Smooth muscle cell of the brain vasculature (primary cell): ENCODE data around the gene TKFC.

ENCODE experiments used
- DNase-seq: peaks from one replicate; pipeline ENCODE4 v3.0.0-alpha.2; 2012; ENCODE audit warnings: low read depth, low spot score

TKFC gene

GRCh38 chr11:61325649-61326414 lies 7.2 kb upstream of the TKFC start:
- no peak for DNase-seq

GRCh38 chr11:61327669-61328071 lies 5.4 kb upstream of the TKFC start:
- no peak for DNase-seq

DNA sequence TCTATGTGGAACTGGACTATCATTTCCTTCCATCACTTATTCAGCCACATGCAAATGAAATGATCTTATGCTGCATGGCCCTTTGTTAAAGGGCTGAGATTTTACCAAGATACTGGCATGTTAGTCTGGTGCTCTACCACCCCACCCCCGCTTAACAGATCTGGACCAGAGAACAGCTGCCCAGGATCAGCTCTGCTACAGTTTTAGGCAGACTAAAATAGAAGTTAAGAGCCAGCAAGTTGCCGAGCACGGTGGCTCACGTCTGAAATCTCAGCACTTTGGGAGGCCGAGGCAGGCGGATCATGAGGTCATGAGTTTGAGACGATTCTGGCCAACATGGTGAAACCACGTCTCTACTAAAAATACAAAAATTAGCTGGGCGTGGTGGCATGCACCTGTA lies 4.7 kb upstream of the TKFC start:
- DNase-seq: no peak

- no peak for DNase-seq
Measured at GRCh38 chr11:61329871-61330270, 3.2 kb upstream of the TKFC start.

GRCh38 chr11:61331651-61332050 lies 1.4 kb upstream of the TKFC start:
- DNase-seq: no peak

GRCh38 chr11:61332281-61332796 lies 689 bp upstream of the TKFC start:
- DNase-seq: no peak

- DNase-seq: no peak
Measured at GRCh38 chr11:61333550-61334433, 764 bp downstream of the TKFC start.

GRCh38 chr11:61334434-61335354 lies 1.7 kb downstream of the TKFC start:
- no peak for DNase-seq

DNA sequence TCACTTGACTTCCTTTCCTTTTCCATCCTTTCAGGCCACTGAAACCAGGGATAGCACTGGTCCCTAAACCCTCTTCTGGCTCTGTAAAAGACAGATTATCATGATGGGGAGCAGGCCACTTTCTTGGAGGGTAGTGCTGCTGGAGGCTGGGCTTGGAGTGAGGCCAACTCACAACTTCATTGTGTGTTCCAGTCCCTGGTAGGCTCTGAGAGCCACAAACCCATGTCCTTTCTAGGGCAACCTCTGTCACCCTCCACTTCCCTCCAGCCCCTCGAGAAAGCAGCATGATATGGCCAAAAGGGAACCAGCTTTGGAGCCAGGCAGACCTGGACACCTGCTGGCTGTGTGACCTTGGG lies 2.3 kb downstream of the TKFC start:
- no peak for DNase-seq

DNA sequence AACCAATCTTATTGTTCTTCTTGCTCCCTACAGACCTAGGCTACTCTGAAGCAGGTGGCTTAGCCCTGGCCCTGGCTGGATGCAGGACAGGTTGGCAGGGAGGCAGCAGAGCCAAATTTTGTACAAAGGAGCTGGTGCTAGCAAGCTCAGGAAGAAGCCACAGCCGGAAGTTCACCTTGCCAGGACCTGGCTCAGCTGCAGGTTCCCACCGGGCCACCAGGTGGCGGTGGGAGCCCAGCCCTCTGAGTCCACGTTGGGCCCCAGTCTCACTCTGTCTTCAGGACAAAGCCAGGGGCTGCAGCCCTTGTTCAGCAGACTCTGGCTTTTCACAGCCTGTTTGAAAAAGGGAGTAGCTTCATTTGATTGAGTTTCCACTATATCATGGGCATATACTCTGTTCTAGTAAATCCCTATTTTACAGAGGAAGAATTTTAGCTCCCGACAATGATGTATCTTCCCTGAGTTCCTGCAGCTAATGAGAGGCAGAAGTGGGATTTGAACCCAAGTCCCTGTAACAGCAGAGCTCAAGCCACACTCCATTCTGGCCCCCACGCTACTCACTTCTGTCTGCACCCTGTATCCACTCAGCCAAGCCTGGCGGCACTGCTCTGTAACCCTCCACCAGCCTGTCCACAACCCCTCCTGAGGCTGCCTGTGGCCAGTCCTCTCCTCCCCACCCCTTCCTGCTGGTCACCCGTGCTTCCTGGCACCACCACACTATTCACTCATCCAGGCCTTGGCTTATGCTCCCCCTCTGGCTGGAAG lies 3.3 kb downstream of the TKFC start:
- DNase-seq: peak; percentile 58

DNA sequence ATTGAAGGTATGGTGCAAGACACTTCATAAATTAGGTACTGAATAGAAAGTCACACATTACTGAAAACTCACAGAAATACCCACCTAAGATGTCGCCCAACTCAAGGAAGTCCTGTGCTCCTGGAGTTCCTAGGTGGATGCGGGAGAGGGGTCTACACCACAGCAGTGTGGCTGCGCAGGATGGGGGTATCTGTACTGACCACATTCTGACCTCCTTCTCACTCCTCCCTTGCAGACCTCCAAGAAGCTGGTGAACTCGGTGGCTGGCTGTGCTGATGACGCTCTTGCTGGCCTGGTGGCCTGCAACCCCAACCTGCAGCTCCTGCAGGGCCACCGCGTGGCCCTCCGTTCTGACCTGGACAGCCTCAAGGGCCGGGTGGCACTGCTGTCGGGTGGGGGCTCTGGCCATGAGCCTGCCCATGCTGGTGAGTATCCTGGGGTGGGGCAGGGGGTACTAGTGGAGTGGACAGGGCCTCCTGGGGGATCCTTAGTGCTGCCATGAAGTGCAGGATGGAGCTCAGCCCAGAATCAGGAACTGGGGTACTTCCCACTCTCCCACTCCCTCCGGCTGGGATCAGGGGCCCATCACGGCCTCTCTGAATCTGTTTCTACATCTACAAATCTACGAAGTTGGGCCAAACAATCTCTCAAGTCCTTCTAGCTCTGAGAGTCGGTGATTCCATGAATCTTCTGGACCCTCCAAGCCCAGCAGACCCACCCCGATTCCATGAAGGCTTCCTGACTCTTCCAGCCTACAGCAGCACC lies 4.9 kb downstream of the TKFC start:
- no peak for DNase-seq

DNA sequence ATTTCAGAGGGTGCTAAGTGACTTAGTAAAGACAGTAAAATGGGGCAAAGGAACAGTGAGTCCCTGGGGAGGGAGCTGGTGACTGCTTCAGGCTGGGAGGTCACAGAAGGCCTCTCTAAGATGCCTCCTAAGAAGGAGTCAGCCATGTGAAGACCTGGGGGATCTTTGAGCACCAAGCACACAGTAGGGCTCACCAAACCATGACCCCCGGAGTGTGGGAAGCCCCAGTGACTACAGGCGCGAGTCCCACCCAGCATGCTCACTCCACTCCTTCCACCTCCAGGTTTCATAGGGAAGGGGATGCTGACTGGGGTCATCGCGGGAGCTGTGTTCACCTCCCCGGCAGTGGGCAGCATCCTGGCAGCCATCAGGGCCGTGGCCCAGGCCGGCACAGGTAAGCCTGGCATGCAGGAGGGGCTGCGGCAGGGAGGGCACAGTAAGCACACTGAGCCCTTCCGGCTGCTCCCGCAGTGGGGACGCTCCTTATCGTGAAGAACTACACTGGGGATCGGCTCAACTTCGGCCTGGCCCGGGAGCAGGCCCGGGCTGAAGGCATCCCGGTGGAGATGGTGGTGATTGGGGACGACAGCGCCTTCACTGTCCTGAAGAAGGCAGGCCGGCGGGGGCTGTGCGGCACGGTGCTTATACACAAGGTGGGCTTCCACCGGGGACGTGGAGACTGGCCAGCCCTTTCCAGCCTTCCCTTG lies 5.9 kb downstream of the TKFC start:
- DNase-seq: no peak

- no peak for DNase-seq
Measured at GRCh38 chr11:61339490-61339878, 6.5 kb downstream of the TKFC start.

DNA sequence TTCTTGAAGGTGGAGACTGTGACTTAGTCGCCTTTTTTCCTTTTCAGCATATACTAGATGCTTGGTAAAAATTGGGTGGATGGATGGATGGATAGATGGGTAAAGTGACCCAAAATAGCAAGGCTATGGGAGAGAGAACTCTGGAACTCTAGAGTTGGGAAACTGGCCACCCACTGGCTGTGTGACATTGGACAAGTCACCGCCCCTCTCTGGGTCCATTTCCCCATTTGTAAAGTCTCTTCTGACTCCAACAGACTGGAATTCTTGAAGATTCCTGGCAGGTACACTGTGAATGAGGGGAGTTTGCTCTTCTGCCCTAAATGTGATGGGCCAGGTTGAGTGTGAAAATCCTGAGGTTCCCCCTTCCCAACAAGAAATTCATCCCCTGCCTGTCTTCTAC lies 8.0 kb downstream of the TKFC start:
- no peak for DNase-seq

- DNase-seq: no peak
Measured at GRCh38 chr11:61341706-61342105, 8.7 kb downstream of the TKFC start.

DNA sequence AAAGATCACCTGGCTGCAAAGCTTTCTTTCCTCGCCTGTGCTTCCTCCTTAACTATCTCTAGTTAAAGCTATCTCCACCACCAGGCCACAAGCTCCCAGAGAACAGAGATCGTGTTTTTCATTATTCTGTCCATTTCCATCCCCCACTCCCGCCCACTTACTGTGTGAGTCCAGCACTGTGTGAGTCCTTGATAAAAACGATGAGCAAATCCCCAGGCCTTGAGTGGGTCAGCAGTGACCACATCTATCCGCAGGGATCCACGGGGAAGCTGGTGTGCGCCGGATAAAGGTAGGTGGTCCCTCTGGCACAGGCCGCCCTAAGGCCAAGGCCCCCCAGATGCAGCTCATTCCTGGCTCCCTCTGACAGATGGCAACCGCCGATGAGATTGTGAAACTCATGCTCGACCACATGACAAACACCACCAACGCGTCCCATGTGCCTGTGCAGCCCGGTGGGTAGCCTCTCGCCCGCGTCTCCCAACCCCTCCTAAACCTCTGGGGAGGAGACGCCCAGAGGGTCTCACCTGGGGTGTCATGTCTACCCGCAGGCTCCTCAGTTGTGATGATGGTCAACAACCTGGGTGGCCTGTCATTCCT lies 9.3 kb downstream of the TKFC start:
- no peak for DNase-seq

- DNase-seq: no peak
Measured at GRCh38 chr11:61343792-61344745, 11.0 kb downstream of the TKFC start.

- DNase-seq: no peak
Measured at GRCh38 chr11:61345170-61345610, 12.2 kb downstream of the TKFC start.
